ENCODE results near the gene WDR26. TPM values are rescaled to one million over a fixed set of nuclear protein-coding genes. Genes with fewer than 3 reads are reported as not detected.

The WDR26 gene
- total and polyA plus RNA-seq, 9 of the 15 experiments (the other 6 are each of a cell fraction or from before 2014, with no cell fraction given): 11.5 to 66.0 (median 39.8) TPM

DNA sequence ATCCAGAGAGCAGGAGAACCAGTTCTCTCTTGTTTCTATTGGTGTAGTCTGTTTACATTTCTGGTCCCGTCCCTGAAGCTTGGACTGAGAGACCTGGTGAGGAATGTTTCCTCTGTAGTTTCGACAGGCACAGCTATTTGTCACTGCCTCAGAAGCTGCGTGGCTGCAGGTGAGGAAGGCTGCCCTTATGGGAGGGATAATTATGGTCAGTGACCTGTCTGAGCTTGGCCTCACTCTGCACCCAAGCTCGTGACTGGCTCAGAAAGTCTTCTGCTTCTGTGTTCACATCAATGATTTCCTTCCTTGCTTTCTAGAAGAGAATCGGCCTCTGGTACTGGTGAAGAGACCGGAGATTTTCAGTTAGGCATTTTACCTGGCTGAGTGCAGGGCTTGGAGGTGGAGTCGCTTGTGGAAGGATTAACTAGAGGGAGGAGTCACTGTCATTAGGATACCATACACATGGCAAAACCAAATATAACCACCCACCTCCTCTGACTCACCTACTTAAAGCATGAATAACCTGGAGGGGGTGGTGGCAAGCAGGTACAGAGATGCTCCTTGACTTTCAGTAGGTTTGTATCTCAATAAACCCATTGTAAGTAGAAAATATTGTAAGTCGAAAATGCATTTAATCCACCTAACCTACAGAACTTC is 19.9 kb upstream of the WDR26 start:
- no peak overlapping the region for H3K27ac ChIP-seq (ENCODE audit: extremely low read depth, low read depth, low read length)
- FAIRE-seq: no peak
- no TSS peak for BruUV-seq (replicated peaks)

More for the DNA sequence above, 19.9 kb upstream of the WDR26 start:
- Histone ChIP-seq H3K4me2 (ENCODE audit: insufficient read depth, low read length) (no peak overlapping the region), H3K27me3 (ENCODE audit: control insufficient read depth in 2 of 2, insufficient read depth in 2 of 2, low read length in 2 of 2) (no peaks in the 10 kb centered on the region; a peak in 1 of 5 replicates), H3K79me2 (ENCODE audit: control insufficient read depth, insufficient read depth, low read length) (no peaks in the 10 kb centered on the region), H3K4me3 (no peak overlapping the region), H4K20me1 (replicated peaks; ENCODE audit: control insufficient read depth, insufficient read depth, low read length) (peaks cover 6% of the 10 kb centered on the region; the same call in 1 of the 2 replicates), H3K9ac (ENCODE audit: insufficient read depth in 1 of 2, low read depth in 2 of 2, low read length in 2 of 2) (peak overlapping the region in 1 of 2 experiments; percentile 24; a peak in 1 of 4 replicates), H3K9me1 (ENCODE audit: control insufficient read depth, insufficient read depth, low read length) (peaks cover 4% of the 10 kb centered on the region), H2AFZ (ENCODE audit: low read depth, low read length) (no peak overlapping the region), H3K9me3 (replicated peaks; ENCODE audit: control insufficient read depth, insufficient read depth, low read depth, low read length) (no peaks in the 10 kb centered on the region), H3K36me3 (ENCODE audit: control insufficient read depth, insufficient read depth, low read length) (peaks cover 7% of the 10 kb centered on the region; the same call in 2 of the 3 replicates), H3K4me1 (replicated peaks in 1 of 2; ENCODE audit: control insufficient read depth in 2 of 2, insufficient read depth in 2 of 2, low read length in 2 of 2) (peaks cover 12 to 20% of the 10 kb centered on the region in 2 experiments)
- ChIA-PET CTCF (ENCODE audit: low intra/inter-chr PET ratio) (no interaction called here), POLR2A (interaction anchor here (1.1 kb wide), 1 partner anchor 181 kb away, joined by 4 read pairs; no protein-coding TSS in a partner anchor)
- WGBS (ENCODE audit: insufficient coverage, low coverage, missing lambda C conversion rate): 58% methylated on average over 8 of the region's 8 CpGs
- in situ Hi-C loops (cut with MboI): loop anchor here (10.0 kb wide), 1 partner anchor 340 kb away; the partner anchor contains the start of gene FBXO28
- intact Hi-C loops (cut with micrococcal nuclease): no loop called here
- ATAC-seq (no peak), DNase-seq (ENCODE audit: extremely low read depth in 1 of 4, low spot score in 3 of 4) (peak in 1 of 4 experiments; percentile 2)
- TF ChIP-seq NELFE (IDR thresholded peaks at IDR 0.05; ENCODE audit: insufficient read depth, insufficient read length) (no peak), NCOR1 (IDR thresholded peaks at IDR 0.05) (no peak), TARDBP (IDR thresholded peaks at IDR 0.05) (no peak), PHF20 (IDR thresholded peaks at IDR 0.05; ENCODE audit: partially characterized antibody) (no peak), U2AF1 (optimal IDR thresholded peaks at IDR 0.05; ENCODE audit: low read depth, low read length) (no peak), MTF1 (CRISPR knock-in tag; IDR thresholded peaks at IDR 0.05; ENCODE audit: borderline replicate concordance) (no peak), HNRNPL (IDR thresholded peaks at IDR 0.05; ENCODE audit: low read depth, low read length) (no peak), RBM15 (IDR thresholded peaks at IDR 0.05; ENCODE audit: insufficient read depth, low read length) (no peak), TCF7 (IDR thresholded peaks at IDR 0.05; ENCODE audit: borderline replicate concordance) (no peak), NEUROD1 (IDR thresholded peaks at IDR 0.05; ENCODE audit: borderline replicate concordance, low read depth, low read length, partially characterized antibody) (no peak), ADNP (tag; IDR thresholded peaks at IDR 0.05) (no peak), CBFA2T3 (IDR thresholded peaks at IDR 0.05) (no peak), ILF3 (IDR thresholded peaks at IDR 0.05; ENCODE audit: borderline replicate concordance) (no peak), ZC3H4 (CRISPR knock-in tag; IDR thresholded peaks at IDR 0.05; ENCODE audit: borderline replicate concordance) (no peak), SMAD3 (CRISPR knock-in tag; conservative IDR thresholded peaks at IDR 0.05) (no peak), PHB (CRISPR knock-in tag; IDR thresholded peaks at IDR 0.05) (no peak)
- TF ChIP-seq, protein P1, sequence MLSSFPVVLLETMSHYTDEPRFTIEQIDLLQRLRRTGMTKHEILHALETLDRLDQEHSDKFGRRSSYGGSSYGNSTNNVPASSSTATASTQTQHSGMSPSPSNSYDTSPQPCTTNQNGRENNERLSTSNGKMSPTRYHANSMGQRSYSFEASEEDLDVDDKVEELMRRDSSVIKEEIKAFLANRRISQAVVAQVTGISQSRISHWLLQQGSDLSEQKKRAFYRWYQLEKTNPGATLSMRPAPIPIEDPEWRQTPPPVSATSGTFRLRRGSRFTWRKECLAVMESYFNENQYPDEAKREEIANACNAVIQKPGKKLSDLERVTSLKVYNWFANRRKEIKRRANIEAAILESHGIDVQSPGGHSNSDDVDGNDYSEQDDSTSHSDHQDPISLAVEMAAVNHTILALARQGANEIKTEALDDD (IDR thresholded peaks at IDR 0.05): no peak

Measured in K562 (cell line).